Parathyroid adenoma (tissue), 2 donors: ENCODE data around the gene TSPAN6.

ENCODE experiments used
- H2AFZ ChIP-seq: fragments of 300-600 bp; sonication (generic); one replicate; pipeline ENCODE4 v1.7.0; 2017; ENCODE audit warnings: antibody characterized with exemption, mild to moderate bottlenecking
- H3K27ac ChIP-seq: fragments of 300-600 bp; sonication (generic); one replicate; pipeline ENCODE4 v1.7.0; 2017
- H3K27me3 ChIP-seq: fragments of 300-600 bp; sonication (generic); one replicate; pipeline ENCODE4 v1.7.0; 2017; ENCODE audit warnings: low read length; ENCODE audit not compliant: control insufficient read depth, insufficient read depth
- H3K36me3 ChIP-seq: fragments of 300-600 bp; sonication (generic); one replicate; pipeline ENCODE4 v1.7.0; 2017; ENCODE audit warnings: low read length; ENCODE audit not compliant: control insufficient read depth, insufficient read depth
- H3K4me1 ChIP-seq: fragments of 300-600 bp; sonication (generic); one replicate; pipeline ENCODE4 v1.7.0; 2017; ENCODE audit warnings: control low read depth
- H3K4me2 ChIP-seq: fragments of 300-600 bp; sonication (generic); one replicate; pipeline ENCODE4 v1.7.0; 2017; ENCODE audit warnings: low read length
- H3K4me3 ChIP-seq: fragments of 300-600 bp; sonication (generic); one replicate; pipeline ENCODE4 v1.7.0; 2017; ENCODE audit warnings: low read depth, low read length
- H3K79me2 ChIP-seq: fragments of 300-600 bp; sonication (generic); one replicate; pipeline ENCODE4 v1.7.0; 2017; ENCODE audit warnings: control low read depth
- H3K9ac ChIP-seq: fragments of 300-600 bp; sonication (generic); one replicate; pipeline ENCODE4 v1.7.0; 2017; ENCODE audit warnings: mild to moderate bottlenecking
- H3K9me3 ChIP-seq: fragments of 300-600 bp; sonication (generic); one replicate; pipeline ENCODE4 v1.7.0; 2017; ENCODE audit warnings: low read length; ENCODE audit not compliant: control insufficient read depth
- TF ChIP-seq, protein P1 (sequence below): fragments of 300-600 bp; sonication (generic); IDR thresholded peaks from one replicate; pipeline ENCODE4 v1.7.0; 2017; ENCODE audit warnings: antibody characterized with exemption, mild to moderate bottlenecking
- donor health status: primary hyperparathyroidism.

Gene TSPAN6

DNA sequence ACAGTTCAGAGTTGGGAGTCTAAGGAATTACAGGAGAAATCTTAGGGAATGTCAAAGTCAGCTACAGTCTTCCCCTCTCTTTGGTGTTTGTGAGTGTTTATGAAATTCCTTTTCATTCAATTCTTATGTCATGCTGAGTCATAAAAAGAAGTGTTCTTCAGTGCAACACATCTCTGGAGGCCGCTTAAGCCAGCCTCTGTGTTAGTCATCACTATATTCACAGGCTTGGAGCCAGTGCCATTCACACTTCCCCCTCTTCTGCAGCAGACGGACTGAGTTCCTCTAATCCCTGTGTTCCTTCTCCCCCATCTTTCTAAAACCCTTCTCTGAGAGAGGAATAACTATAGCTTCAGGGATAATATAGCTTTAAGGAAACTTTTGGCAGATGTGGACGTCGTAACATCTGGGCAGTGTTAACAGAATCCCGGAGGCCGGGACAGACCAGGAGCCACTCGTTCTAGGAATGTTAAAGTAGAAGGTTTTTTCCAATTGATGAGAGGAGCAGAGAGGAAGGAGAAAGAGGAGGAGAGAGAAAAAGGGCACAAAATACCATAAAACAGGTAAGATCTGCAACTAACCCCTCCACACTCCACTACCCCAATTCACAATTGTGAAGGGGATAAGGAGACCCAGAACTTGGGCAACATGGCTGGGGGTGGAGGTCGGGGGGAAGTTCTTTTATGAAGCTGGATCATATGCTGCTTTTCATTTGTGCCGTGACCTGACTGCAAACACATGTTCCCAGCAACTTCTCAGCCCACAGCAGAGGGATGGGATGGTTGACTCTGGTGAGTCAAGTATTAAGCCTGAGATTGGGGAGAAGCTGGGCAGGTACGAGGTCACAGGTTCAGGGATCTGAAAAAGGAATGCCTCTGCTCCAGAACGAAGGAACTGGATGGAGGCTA, 7.6 kb upstream of the TSPAN6 start, which contains the start of gene SRPX2:
Gene SRPX2 (plus strand): TSS at position 244 of the 905 bp plus-strand sequence. CDS start 2,124 bp downstream, outside the sequence.
- TF ChIP-seq, protein P1, sequence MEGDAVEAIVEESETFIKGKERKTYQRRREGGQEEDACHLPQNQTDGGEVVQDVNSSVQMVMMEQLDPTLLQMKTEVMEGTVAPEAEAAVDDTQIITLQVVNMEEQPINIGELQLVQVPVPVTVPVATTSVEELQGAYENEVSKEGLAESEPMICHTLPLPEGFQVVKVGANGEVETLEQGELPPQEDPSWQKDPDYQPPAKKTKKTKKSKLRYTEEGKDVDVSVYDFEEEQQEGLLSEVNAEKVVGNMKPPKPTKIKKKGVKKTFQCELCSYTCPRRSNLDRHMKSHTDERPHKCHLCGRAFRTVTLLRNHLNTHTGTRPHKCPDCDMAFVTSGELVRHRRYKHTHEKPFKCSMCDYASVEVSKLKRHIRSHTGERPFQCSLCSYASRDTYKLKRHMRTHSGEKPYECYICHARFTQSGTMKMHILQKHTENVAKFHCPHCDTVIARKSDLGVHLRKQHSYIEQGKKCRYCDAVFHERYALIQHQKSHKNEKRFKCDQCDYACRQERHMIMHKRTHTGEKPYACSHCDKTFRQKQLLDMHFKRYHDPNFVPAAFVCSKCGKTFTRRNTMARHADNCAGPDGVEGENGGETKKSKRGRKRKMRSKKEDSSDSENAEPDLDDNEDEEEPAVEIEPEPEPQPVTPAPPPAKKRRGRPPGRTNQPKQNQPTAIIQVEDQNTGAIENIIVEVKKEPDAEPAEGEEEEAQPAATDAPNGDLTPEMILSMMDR, result no peak
- H3K4me3 ChIP-seq, result no peak within 1 kb of the TSS

DNA sequence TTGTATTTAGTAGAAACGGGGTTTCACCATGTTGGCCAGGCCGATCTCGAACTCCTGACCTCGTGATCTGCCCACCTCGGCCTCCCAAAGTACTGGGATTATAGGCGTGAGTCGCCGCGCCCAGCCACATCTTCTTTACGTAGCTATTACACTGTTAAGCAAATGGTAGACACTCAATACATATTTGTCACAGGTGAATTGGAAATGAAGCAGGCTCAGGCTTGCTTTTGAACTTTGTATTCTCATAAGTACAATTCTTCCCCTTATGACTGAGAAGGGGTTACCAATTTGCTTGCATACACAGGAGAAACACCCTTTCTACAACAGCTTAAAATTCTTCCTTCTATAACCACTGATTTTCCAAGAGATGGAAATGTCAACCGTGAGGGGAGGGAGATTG, 6.6 kb upstream of the TSPAN6 start:
- no peaks in the 10 kb centered on the region for H3K4me1 ChIP-seq
- no peak overlapping the region for H3K4me3 ChIP-seq
- TF ChIP-seq, protein P1, result no peak
- no peaks in the 10 kb centered on the region for H3K27me3 ChIP-seq
- H2AFZ ChIP-seq, result no peak overlapping the region
- H3K9ac ChIP-seq, result no peak overlapping the region
- H3K4me2 ChIP-seq, result no peak overlapping the region
- no peaks in the 10 kb centered on the region for H3K9me3 ChIP-seq
- no peaks in the 10 kb centered on the region for H3K36me3 ChIP-seq
- no peaks in the 10 kb centered on the region for H3K79me2 ChIP-seq
- H3K27ac ChIP-seq, result no peak overlapping the region

More for the DNA sequence above, 7.6 kb upstream of the TSPAN6 start, which contains the start of gene SRPX2:
- Histone ChIP-seq H3K27me3 (no peaks in the 10 kb centered on the region), H3K9ac (no peak within 1 kb of the TSS), H3K9me3 (no peaks in the 10 kb centered on the region), H3K27ac (no peak within 1 kb of the TSS), H3K4me1 (no peaks in the 10 kb centered on the region), H3K36me3 (no peaks in the 10 kb centered on the region), H2AFZ (no peak within 1 kb of the TSS), H3K4me2 (no peak within 1 kb of the TSS), H3K79me2 (no peaks in the 10 kb centered on the region)

DNA sequence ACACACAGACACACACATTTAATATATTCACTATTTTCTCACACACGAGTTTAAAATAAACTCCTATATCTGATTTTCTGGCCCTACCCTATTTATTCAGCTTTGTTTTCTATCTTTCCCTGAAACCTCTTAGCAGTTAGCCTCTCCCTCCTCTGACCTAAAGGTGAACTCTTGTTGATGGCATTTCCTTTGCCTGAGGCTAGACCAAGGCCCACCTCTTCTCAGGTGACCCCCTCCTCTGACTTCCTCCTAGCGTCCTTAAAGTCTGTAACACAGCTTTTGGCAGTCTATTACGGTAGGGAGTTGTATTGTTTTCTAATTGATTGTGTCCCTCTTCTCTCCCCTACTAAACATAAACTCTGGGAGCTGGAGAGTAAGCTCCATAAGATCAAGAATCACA, 5.7 kb upstream of the TSPAN6 start:
- no peak overlapping the region for H3K4me3 ChIP-seq
- H3K4me1 ChIP-seq, result no peaks in the 10 kb centered on the region
- H3K27me3 ChIP-seq, result no peaks in the 10 kb centered on the region
- no peak overlapping the region for H3K9ac ChIP-seq
- H3K4me2 ChIP-seq, result no peak overlapping the region
- TF ChIP-seq, protein P1, result no peak
- H2AFZ ChIP-seq, result no peak overlapping the region
- H3K9me3 ChIP-seq, result no peaks in the 10 kb centered on the region
- no peaks in the 10 kb centered on the region for H3K79me2 ChIP-seq
- no peak overlapping the region for H3K27ac ChIP-seq
- no peaks in the 10 kb centered on the region for H3K36me3 ChIP-seq

DNA sequence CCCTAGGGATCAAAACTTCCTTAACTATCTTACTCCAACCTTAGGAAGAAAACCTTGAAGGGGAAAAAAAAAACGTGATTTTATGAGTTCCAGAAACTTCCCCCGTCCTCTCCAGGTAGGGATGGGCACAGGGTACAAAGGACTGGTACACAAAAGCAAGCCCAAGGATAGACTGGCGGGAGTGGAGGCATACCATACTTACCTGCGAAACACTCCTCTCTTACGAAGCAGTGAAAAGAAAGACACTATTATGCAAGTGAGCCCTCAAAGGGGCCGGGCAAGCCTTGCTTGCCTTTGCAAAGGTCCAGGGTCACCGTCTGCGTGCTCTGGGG, 651 bp downstream of the TSPAN6 start:
- no peak overlapping the region for H3K9ac ChIP-seq
- peak overlapping the region; percentile 56 for H3K4me2 ChIP-seq
- H3K79me2 ChIP-seq, result no peaks in the 10 kb centered on the region
- H2AFZ ChIP-seq, result peak overlapping the region; percentile 89
- H3K27ac ChIP-seq, result peak overlapping the region; percentile 72
- H3K4me3 ChIP-seq, result peak overlapping the region; percentile 80
- TF ChIP-seq, protein P1, result no peak
- no peaks in the 10 kb centered on the region for H3K36me3 ChIP-seq
- no peaks in the 10 kb centered on the region for H3K27me3 ChIP-seq
- H3K9me3 ChIP-seq, result no peaks in the 10 kb centered on the region
- H3K4me1 ChIP-seq, result peaks cover 2% of the 10 kb centered on the region
